Activated CD4-positive, alpha-beta T cell treated with anti-CD3 and anti-CD28 coated beads, Interleukin-10, Interleukin-2, amounts not matched to agents 100 ng/mL and 50 ng/mL, durations not matched to agents 16 hours and 8 hours (primary cell): ENCODE results near the gene MTA1.

Source experiments
- DNase-seq: peaks from one replicate; pipeline ENCODE4 v3.0.0-alpha.2; 2020

Gene MTA1

GRCh38 chr14:105467249-105467941, 47.8 kb downstream of the MTA1 start:
- no peak for DNase-seq

DNA sequence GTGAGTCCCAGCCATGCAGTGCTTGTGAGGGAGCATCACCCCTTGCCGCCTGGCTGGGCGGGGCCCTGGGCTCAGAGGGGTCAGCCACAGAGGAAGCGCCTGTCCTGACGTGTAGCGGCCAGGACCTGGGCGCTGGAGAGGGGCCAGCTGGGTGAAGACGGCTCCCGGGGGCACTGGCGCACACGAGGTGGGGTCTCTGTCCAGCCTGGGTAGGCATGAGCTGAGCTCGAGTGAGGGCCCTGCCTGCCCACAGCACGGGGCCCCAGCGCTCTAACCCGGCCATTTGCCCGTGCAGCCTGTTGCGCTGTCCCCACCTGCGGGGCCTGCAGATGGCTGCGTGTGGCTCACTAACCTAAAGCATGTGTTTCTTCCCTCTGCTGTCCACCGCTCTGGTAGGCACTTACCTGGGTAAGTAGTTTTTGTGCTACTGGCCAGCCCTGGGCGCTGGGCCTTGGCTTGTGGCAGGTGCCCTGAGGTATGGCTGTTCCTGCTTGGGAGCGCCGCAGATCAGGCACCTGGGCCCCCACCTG, 48.4 kb downstream of the MTA1 start:
- no peak for DNase-seq

- DNase-seq, result no peak
Measured at GRCh38 chr14:105468621-105469241, 49.1 kb downstream of the MTA1 start.

DNA sequence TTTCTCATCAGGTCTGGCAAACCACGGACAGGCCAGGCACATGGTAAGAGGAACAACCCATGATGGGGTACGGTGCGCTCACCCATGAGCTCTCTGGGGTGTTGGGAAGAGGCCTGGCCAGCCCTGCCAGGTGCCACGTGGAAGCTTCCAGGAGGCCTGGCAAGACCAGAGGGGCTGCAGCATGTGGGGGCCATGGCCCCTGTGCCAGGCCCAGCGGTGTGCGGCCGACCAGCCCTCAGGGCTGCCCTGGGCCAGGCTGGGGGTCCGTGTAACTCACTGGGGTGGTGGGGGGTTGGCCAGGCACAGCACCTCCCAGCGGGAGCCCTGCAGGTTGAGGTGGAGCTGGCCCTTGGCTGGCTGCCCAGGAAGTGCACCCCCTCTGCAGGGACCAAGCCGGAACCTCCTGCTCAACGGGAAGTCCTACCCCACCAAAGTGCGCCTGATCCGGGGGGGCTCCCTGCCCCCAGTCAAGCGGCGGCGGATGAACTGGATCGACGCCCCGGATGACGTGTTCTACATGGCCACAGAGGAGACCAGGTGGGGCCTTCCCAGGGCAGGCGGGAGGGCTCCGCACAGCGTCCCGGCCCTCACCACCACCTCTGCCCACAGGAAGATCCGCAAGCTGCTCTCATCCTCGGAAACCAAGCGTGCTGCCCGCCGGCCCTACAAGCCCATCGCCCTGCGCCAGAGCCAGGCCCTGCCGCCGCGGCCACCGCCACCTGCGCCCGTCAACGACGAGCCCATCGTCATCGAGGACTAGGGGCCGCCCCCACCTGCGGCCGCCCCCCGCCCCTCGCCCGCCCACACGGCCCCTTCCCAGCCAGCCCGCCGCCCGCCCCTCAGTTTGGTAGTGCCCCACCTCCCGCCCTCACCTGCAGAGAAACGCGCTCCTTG, 50.1 kb downstream of the MTA1 start:
- no peak for DNase-seq

GRCh38 chr14:105470350-105471296, 51.0 kb downstream of the MTA1 start:
- no peak for DNase-seq

DNA sequence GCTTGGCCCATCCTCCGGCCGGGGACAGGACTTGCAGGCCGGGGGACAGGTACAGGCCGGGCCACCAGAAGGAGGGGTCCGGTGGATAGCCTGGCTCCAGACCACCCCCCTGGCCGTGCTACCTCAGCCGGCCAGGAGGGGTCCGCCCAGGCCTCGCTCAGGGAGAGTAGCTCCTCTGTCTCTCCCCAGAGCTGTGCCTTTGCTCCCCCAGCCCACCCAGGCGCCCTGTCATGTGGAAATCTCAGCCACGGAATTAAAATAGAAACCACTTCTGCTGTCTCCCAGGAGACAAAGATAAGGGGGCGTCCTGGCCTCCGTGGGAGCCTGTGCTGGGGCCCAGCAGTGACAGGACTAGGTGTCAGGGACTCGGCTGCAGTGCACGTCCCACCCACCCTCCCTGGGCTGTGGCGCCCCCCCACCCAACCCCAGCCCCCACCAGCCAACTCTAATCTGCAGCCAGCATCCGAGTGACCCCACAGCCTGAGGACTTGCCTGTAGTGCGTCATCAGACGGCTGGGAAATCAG, 51.7 kb downstream of the MTA1 start:
- no peak for DNase-seq

DNA sequence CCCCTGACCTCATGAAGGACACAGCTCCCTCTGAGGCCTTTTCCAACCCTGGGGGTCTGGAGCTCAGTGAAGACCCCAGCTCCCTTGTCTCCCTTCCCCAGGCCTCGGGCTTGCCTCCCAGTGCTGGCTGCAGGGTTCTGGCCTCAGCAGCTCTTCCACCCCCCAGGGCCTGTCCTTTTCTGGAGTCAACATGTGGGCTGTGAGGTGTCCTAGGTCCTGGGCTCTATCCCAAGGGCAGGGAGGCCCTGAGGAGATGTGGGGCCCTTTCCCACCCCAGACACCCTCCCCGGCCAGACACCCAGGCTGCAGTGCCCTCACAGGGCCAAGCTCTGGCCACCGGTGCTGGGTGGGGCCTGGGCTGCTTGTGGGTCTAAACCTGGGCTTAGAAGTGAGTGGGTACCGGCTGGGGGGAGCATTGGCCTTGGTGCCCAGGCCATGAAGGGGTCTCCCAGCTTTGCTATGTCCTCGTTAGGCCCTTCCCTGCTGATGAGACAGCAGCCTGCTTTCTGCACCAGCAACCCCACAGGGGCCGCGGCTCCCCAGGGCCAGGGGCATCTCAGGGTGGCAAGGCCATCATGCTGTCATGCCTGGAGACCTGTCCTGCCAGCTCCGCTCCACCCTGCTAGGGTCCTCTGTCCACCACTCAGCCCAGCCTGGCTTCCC, 52.3 kb downstream of the MTA1 start:
- no peak for DNase-seq

DNA sequence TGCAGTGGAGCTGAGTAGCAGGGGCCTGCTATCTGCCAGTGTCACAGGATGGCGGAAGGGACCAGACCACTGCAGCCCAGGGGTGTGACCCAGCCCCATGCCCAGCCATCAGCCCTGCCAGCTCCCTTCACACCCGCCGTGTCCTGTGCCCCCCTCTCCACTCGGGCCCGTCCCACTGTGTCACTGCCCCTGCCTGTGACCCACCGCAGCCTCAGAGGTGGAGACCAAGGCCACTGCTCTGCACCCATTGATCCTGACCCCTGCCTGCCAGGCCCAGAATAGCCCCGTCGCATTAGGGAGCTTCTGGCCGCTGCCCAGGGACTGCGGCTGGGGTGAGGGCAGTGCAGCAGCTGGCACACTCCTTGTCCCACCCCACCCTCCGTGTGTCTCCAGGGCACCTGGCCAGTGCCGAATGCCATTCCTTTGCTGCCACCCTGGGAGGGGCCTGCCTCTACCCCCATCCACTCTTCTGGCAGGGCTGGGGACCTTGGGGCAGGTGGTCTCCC, 52.9 kb downstream of the MTA1 start:
- DNase-seq, result no peak

DNA sequence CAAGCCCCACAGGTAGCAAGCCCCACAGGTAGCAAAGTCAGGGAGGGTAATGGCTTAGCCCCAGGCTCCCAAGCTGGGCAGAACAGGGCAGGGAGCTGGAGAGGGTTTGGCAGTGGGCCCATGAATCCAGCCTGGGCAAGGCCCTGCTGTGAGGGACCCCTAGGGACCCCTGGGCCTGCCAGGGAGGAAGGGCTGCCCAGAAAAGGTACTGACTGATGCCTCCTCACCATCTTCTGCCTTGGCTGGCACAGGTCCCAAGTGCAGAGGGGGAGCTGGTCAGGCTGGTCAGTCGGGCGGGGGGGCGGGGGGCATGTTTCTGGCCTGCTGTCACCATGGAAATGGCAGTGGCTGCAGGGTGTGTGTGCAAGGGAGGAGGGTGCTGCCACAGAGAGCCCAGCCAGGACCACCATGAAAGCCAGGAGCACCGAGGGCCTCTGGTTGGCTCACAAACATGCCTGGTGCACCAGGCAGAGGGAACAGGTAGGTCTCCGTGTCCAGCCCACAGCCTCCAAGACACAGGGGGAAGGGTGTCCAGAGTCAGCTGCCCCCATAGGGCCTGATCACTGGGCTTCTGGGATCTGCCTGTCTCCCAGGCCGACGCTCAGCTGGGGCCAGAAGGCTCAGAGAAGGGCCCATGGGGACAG, 53.5 kb downstream of the MTA1 start:
- no peak for DNase-seq

DNA sequence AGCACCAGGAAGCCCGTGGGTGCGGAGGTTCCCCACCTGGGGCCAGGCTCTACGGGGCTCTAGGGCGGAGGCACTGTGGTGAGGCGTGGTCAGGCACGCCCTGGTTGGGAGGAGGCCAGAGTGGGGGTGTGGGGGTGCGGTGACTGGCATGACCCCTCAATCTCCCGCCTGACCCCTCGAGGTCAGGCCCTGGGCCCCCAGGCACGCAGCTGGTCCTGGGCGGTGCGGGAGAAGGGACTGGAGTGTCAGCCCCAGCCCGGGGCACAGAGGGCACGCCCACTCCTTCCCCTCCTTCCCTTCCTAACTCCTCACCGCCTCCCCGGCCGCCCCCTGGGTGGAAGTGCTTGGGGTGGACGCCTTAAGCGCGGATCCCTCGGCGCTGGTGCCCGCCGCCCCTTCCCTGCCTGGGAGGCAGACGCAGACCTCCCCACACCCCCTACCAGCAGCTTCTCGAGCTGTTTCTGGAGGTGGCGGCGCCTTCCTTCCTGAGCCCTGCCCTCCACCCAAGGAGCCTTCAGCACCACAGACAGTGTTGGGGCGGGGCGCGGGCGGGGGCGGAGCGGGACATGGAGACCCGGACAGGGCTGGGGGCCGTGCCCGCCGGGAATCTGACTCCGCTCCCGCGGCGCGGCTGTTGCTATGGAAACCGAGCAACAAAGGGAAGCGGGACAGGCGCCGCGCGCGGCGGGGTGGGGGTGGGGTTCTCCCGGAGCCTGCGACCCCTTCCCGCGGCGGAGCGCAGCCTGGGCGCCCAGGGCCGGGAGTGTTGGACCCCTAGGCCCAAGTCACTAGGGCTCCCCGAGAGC, 54.3 kb downstream of the MTA1 start:
- DNase-seq, result peak; percentile 61

- DNase-seq, result no peak
Measured at GRCh38 chr14:105474483-105475268, 55.0 kb downstream of the MTA1 start, which contains the start of gene CRIP2. CRIP2 (plus strand) TSS chr14:105474821; CDS start chr14:105474863, 42 bp downstream.

DNA sequence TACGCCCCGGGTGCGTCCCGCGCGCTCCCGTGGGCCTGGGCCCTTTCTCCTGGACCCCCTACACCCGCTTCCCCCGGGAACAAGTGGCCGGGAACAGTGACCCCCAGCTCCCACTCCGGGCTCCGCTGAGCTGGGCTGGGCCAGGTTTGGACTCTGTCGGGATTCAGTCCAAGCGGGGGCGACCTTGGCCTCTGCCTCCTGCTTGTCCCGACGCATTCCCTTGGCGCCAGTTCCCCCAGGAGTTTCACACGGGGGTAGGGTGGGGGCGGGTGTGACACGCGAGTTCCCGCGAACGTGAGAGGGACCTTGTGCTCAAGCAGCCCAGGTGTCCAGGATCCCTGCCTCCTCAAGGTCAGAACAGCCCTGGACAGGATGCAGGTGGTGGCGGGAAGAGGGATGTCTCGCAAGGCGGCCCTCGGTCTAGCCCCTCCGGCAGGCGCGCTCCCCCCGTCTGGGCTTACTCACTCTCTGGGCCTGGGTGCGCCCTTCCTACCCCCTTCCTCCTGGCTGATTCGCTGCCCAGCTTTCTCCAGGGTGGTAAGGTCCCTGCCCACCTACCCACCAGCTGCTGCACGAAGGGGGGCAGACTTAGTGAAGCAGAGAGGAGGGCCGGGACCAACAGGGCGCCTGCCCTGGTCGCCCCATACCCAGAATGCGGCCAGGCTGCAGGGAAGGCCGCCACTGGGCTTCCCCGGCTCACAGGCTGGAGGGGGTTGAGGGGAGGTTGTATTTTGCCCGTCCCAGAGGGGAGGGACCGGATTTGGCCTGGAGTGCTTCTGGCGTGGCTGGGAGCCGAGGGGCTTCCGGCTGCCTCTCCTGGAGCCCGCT, 55.9 kb downstream of the MTA1 start:
- DNase-seq, result no peak

GRCh38 chr14:105476097-105476830, 56.6 kb downstream of the MTA1 start:
- no peak for DNase-seq

- DNase-seq, result no peak
Measured at GRCh38 chr14:105476831-105477659, 57.4 kb downstream of the MTA1 start.

GRCh38 chr14:105477660-105478397, 58.2 kb downstream of the MTA1 start:
- no peak for DNase-seq
